ENCODE data around the gene RASA4B. TPM values are rescaled to one million over a fixed set of nuclear protein-coding genes. Genes with fewer than 3 reads are reported as not detected.

RASA4B gene
- total RNA-seq, 1 donor from 2014 or later = 2.3 TPM

- no peak overlapping the region for H3K4me3 ChIP-seq (ENCODE audit: low read depth, low read length)
- no peak for DNase-seq (ENCODE audit: low read depth)
- no peak for TF ChIP-seq CTCF (conservative IDR thresholded peaks at IDR 0.05; ENCODE audit: low read depth, low read length)
Measured at GRCh38 chr7:102436118-102436517, 81.5 kb downstream of the RASA4B start.

- H3K4me3 ChIP-seq (ENCODE audit: low read depth, low read length) = peak overlapping the region; percentile 84
- DNase-seq (ENCODE audit: low read depth) = no peak
- no peak for TF ChIP-seq CTCF (conservative IDR thresholded peaks at IDR 0.05; ENCODE audit: low read depth, low read length)
Measured at GRCh38 chr7:102434039-102434486, 83.5 kb downstream of the RASA4B start.

GRCh38 chr7:102433219-102434038 is 84.1 kb downstream of the RASA4B start, which contains the start of gene ORAI2:
TSS of gene ORAI2 (plus strand) at chr7:102433575. CDS start at chr7:102438957, 5,382 bp downstream.
- peak within 1 kb of the TSS; percentile 84 for H3K4me3 ChIP-seq (ENCODE audit: low read depth, low read length)
- TF ChIP-seq CTCF (conservative IDR thresholded peaks at IDR 0.05; ENCODE audit: low read depth, low read length) = no peak
- DNase-seq (ENCODE audit: low read depth) = no peak

Other genes with a start within 250 kb of the RASA4B start
- 3.8 and 13.6 TPM in 2 replicates for gene SH2B2, start 230.9 kb downstream of the RASA4B start, total RNA-seq
- gene SPDYE6, start 161.3 kb downstream of the RASA4B start, total RNA-seq = not detected in 2 replicates
- gene PRKRIP1, start 121.4 kb downstream of the RASA4B start, total RNA-seq = 13.2 and 16.1 TPM in 2 replicates
- 35.7 and 46.6 TPM in 2 replicates for gene ORAI2, start 84.2 kb downstream of the RASA4B start, total RNA-seq
- 19.3 and 26.9 TPM in 2 replicates for gene ALKBH4, start 52.9 kb downstream of the RASA4B start, total RNA-seq
- gene LRWD1, start 52.8 kb downstream of the RASA4B start, total RNA-seq = 27.9 and 30.1 TPM in 2 replicates
- 32.8 and 47.4 TPM in 2 replicates for gene POLR2J, start 38.9 kb downstream of the RASA4B start, total RNA-seq
- 1.0 and 2.2 TPM in 2 replicates for gene UPK3BL2, start 25.9 kb upstream of the RASA4B start, total RNA-seq
- not detected in 2 replicates for gene SPDYE2, start 33.4 kb upstream of the RASA4B start, total RNA-seq
- 4.8 and 16.9 TPM in 2 replicates for gene POLR2J3, start 54.8 kb upstream of the RASA4B start, total RNA-seq
- 3.0 and 8.1 TPM in 2 replicates for gene RASA4, start 99.0 kb upstream of the RASA4B start, total RNA-seq
- gene UPK3BL1, start 125.0 kb upstream of the RASA4B start, total RNA-seq = 12.1 and 17.3 TPM in 2 replicates
- gene SPDYE2B, start 132.5 kb upstream of the RASA4B start, total RNA-seq = not detected in 2 replicates
- gene POLR2J2, start 153.9 kb upstream of the RASA4B start, total RNA-seq = 1.3 TPM in 1 of 2 replicates, not detected in the other
- 9.1 and 13.9 TPM in 2 replicates for gene FAM185A, start 231.2 kb upstream of the RASA4B start, total RNA-seq